Psoas muscle (tissue), 8 donors: ENCODE measurements around the gene TGFBR2. TPM values are rescaled to one million over a fixed set of nuclear protein-coding genes. Genes with fewer than 3 reads are reported as not detected.

ENCODE experiments used
- ATAC-seq, 4 donors: fragments of 200-7000 bp; cut with Tn5 transposase; one replicate each; pipeline ENCODE4 v1.9.1; 2020; ENCODE audit warnings: moderate library complexity in 3 of 4, mild to moderate bottlenecking in 2 of 4
- DNase-seq, 2 donors: peaks; one replicate each; pipeline ENCODE4 v3.0.0-alpha.2; 2020
- H3K27ac ChIP-seq: fragments of 200-600 bp; one replicate; pipeline ENCODE4 v1.8.0; 2022
- H3K27me3 ChIP-seq, 3 donors: fragments of 200-600 bp in 1 of 3; one replicate each; pipeline versions ENCODE4 v1.6.1 to v1.8.0; 2013 to 2022; ENCODE audit warnings: low read length in 2 of 3, mild to moderate bottlenecking in 2 of 3, moderate library complexity in 1 of 3; ENCODE audit not compliant: insufficient read depth in 3 of 3
- H3K36me3 ChIP-seq, 2 donors: fragments of 200-600 bp in 1 of 2; one replicate each; pipeline versions ENCODE4 v1.6.1 to v1.8.0; 2013 to 2022; ENCODE audit warnings: low read depth in 1 of 2, mild to moderate bottlenecking in 1 of 2, moderate library complexity in 1 of 2; ENCODE audit not compliant: insufficient read depth in 1 of 2
- H3K4me1 ChIP-seq: fragments of 200-600 bp; one replicate; pipeline ENCODE4 v1.8.0; 2022
- H3K4me3 ChIP-seq: fragments of 200-600 bp; one replicate; pipeline ENCODE4 v1.8.0; 2022; ENCODE audit warnings: mild to moderate bottlenecking
- H3K9me3 ChIP-seq: fragments of 200-600 bp; one replicate; pipeline ENCODE4 v1.8.0; 2022
- CTCF ChIP-seq: fragments of 200-600 bp; IDR thresholded peaks from one replicate; pipeline ENCODE4 v1.8.0; 2022; ENCODE audit warnings: antibody characterized with exemption
- WGBS, 3 donors: extraction: QIAGEN DNeasy Blood & Tissue Kit; methylation state at CpG; one replicate each; pipeline versions ENCODE4 v1.1.6 to v1.1.7; 2013; 5-methylcytosine and 5-hydroxymethylcytosine counted together
- intact Hi-C, 2 donors: fragments of 100-400 bp; cut with DNase I; formaldehyde crosslinking; loops; one replicate each; pipeline versions ENCODE4 v1.11.0 to v1.14.2; 2022
- polyA plus RNA-seq, 3 donors: library from polyadenylated mRNA; stranded (reverse); fragments of 200-250 nt; gene quantifications; one replicate each; pipeline ENCODE4 v1.2.3, GENCODE V29; 2013
- total RNA-seq, 4 donors: library from RNA; stranded (reverse); fragmentation: NEBNext Ultra II Directional in 2 of 4; extraction: Animal tissue kit (Norgen Biotek cat#: 25700) in 2 of 4; gene quantifications; one replicate each; pipeline versions ENCODE4 v1.2.1 to v1.2.4, GENCODE V29; 2021 to 2023
- donor health status: healthy with polysubstance abuse.
- donor health status: DM: no; HTN: no; CAD: no; lungs with moderate emphysema.
- donor health status: Bipolar disorder and iron deficiency.
- donor health status: healthy.
- donor health status: DM: yes; HTN: yes; CAD: no.
- donor health status: DM: no; HTN: no; CAD: no.
- donor health status: DM: no; HTN: no; CAD: no.
- donor health status: DM: yes; HTN: yes; CAD: no.

The TGFBR2 gene
- total and polyA plus RNA-seq, 7 donors, result 19.7 to 58.8 (median 42.6) TPM

- Histone ChIP-seq H3K4me1 (peaks cover 41% of the 10 kb centered on the region), H3K36me3 (peaks cover 0 to 37% of the 10 kb centered on the region in 2 donors), H3K4me3 (no peak overlapping the region), H3K27ac (no peak overlapping the region), H3K27me3 (no peaks in the 10 kb centered on the region), H3K9me3 (no peaks in the 10 kb centered on the region)
- no peak for DNase-seq
- ATAC-seq, result peak in 1 of 4 donors; percentile 17
- WGBS, 3 donors, result 36 to 45% (median 39%) methylated on average over 3 of the region's 3 CpGs
- intact Hi-C loops, result loop anchor here in 1 of 2 donors (2.0 kb wide), 1 partner anchor 19 kb away; no protein-coding TSS in a partner anchor
- TF ChIP-seq CTCF, result no peak
These were observed 51.5 kb downstream of the TGFBR2 start for GRCh38 chr3:30657914-30658313.

GRCh38 chr3:30658328-30659052, 52.1 kb downstream of the TGFBR2 start:
- ATAC-seq, result peak in 1 of 4 donors; percentile 30
- intact Hi-C loops, result loop anchor here in 1 of 2 donors (2.0 kb wide), 1 partner anchor 18 kb away; no protein-coding TSS in a partner anchor
- WGBS, 3 donors, result 27 to 47% (median 28%) methylated on average over 9 of the region's 9 CpGs

GRCh38 chr3:30659270-30660130, 53.1 kb downstream of the TGFBR2 start:
- H3K36me3 ChIP-seq, result peaks cover 0 to 22% of the 10 kb centered on the region in 2 donors

More at GRCh38 chr3:30658328-30659052, 52.1 kb downstream of the TGFBR2 start:
- Histone ChIP-seq H3K36me3 (peaks cover 0 to 32% of the 10 kb centered on the region in 2 donors), H3K4me3 (peak overlapping the region; percentile 13), H3K4me1 (peaks cover 41% of the 10 kb centered on the region), H3K9me3 (no peaks in the 10 kb centered on the region), H3K27me3 (no peaks in the 10 kb centered on the region), H3K27ac (peak overlapping the region; percentile 50)
- TF ChIP-seq CTCF, result no peak
- no peak for DNase-seq

GRCh38 chr3:30660136-30660535, 53.7 kb downstream of the TGFBR2 start:
- TF ChIP-seq CTCF, result no peak
- Histone ChIP-seq H3K36me3 (peaks cover 0 to 16% of the 10 kb centered on the region in 2 donors), H3K9me3 (no peaks in the 10 kb centered on the region), H3K4me3 (no peak overlapping the region), H3K27me3 (no peaks in the 10 kb centered on the region), H3K4me1 (peaks cover 44% of the 10 kb centered on the region), H3K27ac (peak overlapping the region; percentile 39)
- WGBS, 3 donors, result 52 to 76% (median 75%) methylated on average over 3 of the region's 3 CpGs
- ATAC-seq (no peak), DNase-seq (no peak)
- intact Hi-C loops, result no loop called here

More at GRCh38 chr3:30659270-30660130, 53.1 kb downstream of the TGFBR2 start:
- peak overlapping the region; percentile 50 for H3K27ac ChIP-seq
- no peaks in the 10 kb centered on the region for H3K9me3 ChIP-seq
- intact Hi-C loops, result loop anchor here in 1 of 2 donors (2.0 kb wide), 1 partner anchor 17 kb away; no protein-coding TSS in a partner anchor
- peaks cover 41% of the 10 kb centered on the region for H3K4me1 ChIP-seq
- ATAC-seq (peak; percentile 28 to 68 (median 66)), DNase-seq (no peak)
- H3K27me3 ChIP-seq, result no peaks in the 10 kb centered on the region
- no peak for TF ChIP-seq CTCF
- no peak overlapping the region for H3K4me3 ChIP-seq
- WGBS, 3 donors, result 55 to 70% (median 66%) methylated on average over 7 of the region's 7 CpGs
